Activated T-helper 17 cell treated with anti-CD3 and anti-CD28 coated beads, Interleukin-2, amount 50 U/mL, for 72 hours (primary cell): ENCODE measurements around the gene PPP1R3C. TPM values are rescaled to one million over a fixed set of nuclear protein-coding genes. Genes with fewer than 3 reads are reported as not detected.

ENCODE experiments used
- ATAC-seq: fragments of 150-1000 bp; cut with Tn5 transposase; replicated peaks from 2 replicates; pipeline ENCODE4 v1.10.0; 2021; ENCODE audit warnings: mild to moderate bottlenecking, moderate library complexity
- H3K27ac Mint-ChIP-seq: one replicate; pipeline ENCODE4 v1.8.0; 2022; ENCODE audit warnings: mixed read lengths
- H3K27me3 Mint-ChIP-seq: one replicate; pipeline ENCODE4 v1.8.0; 2022; ENCODE audit warnings: mixed read lengths
- H3K36me3 Mint-ChIP-seq: one replicate; pipeline ENCODE4 v1.8.0; 2022; ENCODE audit warnings: low read depth, mild to moderate bottlenecking, mixed read lengths
- H3K4me1 Mint-ChIP-seq: one replicate; pipeline ENCODE4 v1.8.0; 2022; ENCODE audit warnings: mixed read lengths
- H3K4me3 Mint-ChIP-seq: one replicate; pipeline ENCODE4 v1.8.0; 2022; ENCODE audit warnings: mild to moderate bottlenecking, mixed read lengths
- H3K9me3 Mint-ChIP-seq: one replicate; pipeline ENCODE4 v1.8.0; 2022; ENCODE audit warnings: mixed read lengths
- total RNA-seq, 2 donors: library from RNA; stranded (reverse); gene quantifications; one replicate each; pipeline ENCODE4 v1.2.3, GENCODE V29; 2022

PPP1R3C gene
- under 1 TPM in 1 of 2 donors, not detected in 1; 0.64 TPM for total RNA-seq

- no peaks in the 10 kb centered on the region for H3K9me3 Mint-ChIP-seq
- peak; percentile 96 for ATAC-seq
- no peaks in the 10 kb centered on the region for H3K4me1 Mint-ChIP-seq
- H3K27ac Mint-ChIP-seq: no peak within 1 kb of the TSS
- H3K4me3 Mint-ChIP-seq: peak within 1 kb of the TSS; percentile 74
- peaks cover 56% of the 10 kb centered on the region for H3K27me3 Mint-ChIP-seq
- H3K36me3 Mint-ChIP-seq: no peaks in the 10 kb centered on the region
Measured at GRCh38 chr10:91632671-91633550, at the start of gene PPP1R3C. Gene PPP1R3C, minus strand, starts transcription at chr10:91633071. Its CDS starts 102 bp downstream, at chr10:91632969.

DNA sequence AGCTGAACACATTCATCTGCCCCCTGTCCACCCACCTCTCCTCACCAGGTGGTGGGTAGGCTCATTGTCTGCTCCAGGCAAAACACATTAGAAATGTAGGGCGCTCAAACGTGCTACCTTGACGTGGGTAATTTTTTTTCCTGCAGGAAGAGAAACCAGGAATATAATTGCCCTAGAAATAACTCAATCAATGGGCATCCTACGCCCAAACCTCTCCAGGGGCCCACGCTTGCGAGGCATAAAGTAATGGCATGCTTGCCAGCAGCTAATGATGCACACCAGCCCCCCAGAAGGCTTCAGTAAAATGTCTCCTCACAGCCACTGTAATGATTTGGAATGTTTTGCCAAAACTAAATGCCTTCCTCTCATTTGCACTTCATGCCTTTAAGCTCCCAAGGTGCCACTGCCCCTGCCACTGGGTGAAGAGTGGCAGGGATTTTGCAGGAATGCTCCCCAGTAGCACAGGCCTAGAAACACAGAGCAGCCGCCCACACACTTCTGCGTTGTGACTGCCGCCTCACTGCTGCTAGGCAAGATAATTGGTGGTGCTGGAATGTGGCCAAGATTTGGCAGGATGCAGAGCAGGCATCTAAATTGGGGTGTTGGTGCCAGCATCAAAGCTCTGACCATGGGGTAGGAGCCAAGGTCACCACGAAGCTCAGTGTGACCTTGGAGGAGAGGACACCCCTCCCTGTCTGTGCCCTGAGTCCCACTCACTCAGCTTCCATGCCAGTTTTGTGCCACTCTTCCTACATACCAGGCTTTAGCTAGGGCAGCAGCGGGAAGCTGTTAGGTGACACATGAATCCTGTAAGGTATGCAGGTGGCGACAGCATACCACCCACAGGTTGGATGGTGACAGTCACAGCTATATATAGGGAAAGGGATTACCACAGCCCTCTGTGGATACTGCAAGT is 48.7 kb upstream of the PPP1R3C start:
- H3K27me3 Mint-ChIP-seq: no peaks in the 10 kb centered on the region
- ATAC-seq: no peak
- H3K4me3 Mint-ChIP-seq: no peak overlapping the region
- no peaks in the 10 kb centered on the region for H3K9me3 Mint-ChIP-seq
- H3K36me3 Mint-ChIP-seq: no peaks in the 10 kb centered on the region
- H3K4me1 Mint-ChIP-seq: peaks cover 8% of the 10 kb centered on the region
- H3K27ac Mint-ChIP-seq: no peak overlapping the region

GRCh38 chr10:91680487-91680886 is 47.6 kb upstream of the PPP1R3C start:
- no peaks in the 10 kb centered on the region for H3K9me3 Mint-ChIP-seq
- H3K36me3 Mint-ChIP-seq: no peaks in the 10 kb centered on the region
- peaks cover 8% of the 10 kb centered on the region for H3K4me1 Mint-ChIP-seq
- H3K27me3 Mint-ChIP-seq: no peaks in the 10 kb centered on the region
- H3K27ac Mint-ChIP-seq: no peak overlapping the region
- no peak for ATAC-seq
- H3K4me3 Mint-ChIP-seq: no peak overlapping the region

DNA sequence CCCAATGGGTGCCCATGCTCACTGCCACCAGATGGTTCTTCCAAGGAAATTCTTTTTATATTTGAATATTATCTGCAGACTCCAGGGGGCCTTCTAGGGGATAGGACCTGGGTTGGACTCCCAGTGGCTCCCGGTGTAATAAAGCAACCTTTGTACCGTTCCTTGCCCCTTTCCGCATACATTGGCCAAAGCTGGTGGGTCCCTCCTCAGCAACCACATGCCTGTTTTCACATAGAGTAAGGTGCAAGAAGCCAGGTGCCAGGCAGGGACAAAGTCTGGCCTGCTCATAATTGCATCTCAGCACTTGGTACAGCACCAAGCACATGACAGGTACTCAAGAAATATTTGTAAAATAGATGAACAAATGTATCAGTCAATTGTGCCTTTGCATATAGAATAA is 46.4 kb upstream of the PPP1R3C start:
- no peak overlapping the region for H3K4me3 Mint-ChIP-seq
- ATAC-seq: no peak
- H3K36me3 Mint-ChIP-seq: no peaks in the 10 kb centered on the region
- H3K9me3 Mint-ChIP-seq: no peaks in the 10 kb centered on the region
- no peaks in the 10 kb centered on the region for H3K27me3 Mint-ChIP-seq
- no peak overlapping the region for H3K27ac Mint-ChIP-seq
- peaks cover 6% of the 10 kb centered on the region for H3K4me1 Mint-ChIP-seq

DNA sequence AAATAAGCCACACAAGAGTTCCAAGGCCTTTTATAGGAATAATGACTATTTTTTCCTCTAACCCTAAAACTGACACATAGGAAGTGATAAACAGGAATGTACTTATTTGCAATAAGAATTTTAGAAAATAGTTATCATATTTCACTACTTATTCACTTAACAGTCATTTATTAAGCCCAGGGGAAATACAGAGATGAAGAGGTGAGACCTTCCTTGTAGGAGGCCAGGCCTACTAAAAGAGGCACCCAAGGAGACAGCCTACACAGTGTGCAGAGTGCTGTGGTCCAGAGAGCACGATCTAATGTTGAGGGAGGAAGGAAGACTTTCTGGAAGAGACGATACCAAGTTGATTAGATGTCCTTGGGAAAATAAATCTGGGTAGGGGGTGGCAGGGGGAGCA is 45.0 kb upstream of the PPP1R3C start:
- Mint-ChIP-seq H3K36me3 (no peaks in the 10 kb centered on the region), H3K9me3 (no peaks in the 10 kb centered on the region), H3K4me1 (no peaks in the 10 kb centered on the region), H3K4me3 (no peak overlapping the region), H3K27ac (no peak overlapping the region), H3K27me3 (no peaks in the 10 kb centered on the region)
- ATAC-seq: no peak

DNA sequence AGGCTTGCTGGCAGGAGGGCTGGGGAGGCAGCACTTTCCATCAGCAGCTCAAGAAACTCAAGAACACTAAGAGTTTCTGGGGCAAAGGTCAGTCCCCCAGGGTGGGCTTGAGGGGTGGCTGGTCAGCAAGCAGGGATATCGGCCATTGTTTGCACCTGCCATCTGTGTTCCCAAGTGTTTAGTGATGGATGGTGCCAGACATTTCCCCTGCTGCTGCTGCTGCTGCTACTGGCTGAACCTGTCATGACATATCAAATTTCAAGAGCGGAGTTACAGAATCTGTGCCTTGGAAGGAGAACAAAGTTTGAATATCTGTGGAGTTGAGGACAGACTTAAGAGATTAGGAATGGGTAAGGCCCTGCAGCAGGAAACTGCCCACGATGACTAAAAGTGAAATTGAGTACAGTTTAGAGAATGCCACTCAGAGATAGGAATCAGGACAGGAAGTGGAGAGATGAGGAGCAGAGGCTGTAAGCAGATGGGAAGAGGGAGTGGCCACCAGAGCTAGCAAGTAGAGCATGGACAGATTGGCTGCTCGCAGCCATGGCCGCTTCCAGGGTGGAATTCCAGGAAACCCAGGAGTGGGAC is 39.2 kb upstream of the PPP1R3C start:
- ATAC-seq: peak; percentile 66

GRCh38 chr10:91668913-91669312 is 36.0 kb upstream of the PPP1R3C start:
- Mint-ChIP-seq H3K9me3 (no peaks in the 10 kb centered on the region), H3K27ac (no peak overlapping the region), H3K27me3 (peaks cover 9% of the 10 kb centered on the region), H3K4me1 (peaks cover 5% of the 10 kb centered on the region), H3K4me3 (no peak overlapping the region), H3K36me3 (no peaks in the 10 kb centered on the region)
- ATAC-seq: no peak

More for the DNA sequence above, 39.2 kb upstream of the PPP1R3C start:
- H3K36me3 Mint-ChIP-seq: no peaks in the 10 kb centered on the region
- peak overlapping the region; percentile 39 for H3K27ac Mint-ChIP-seq
- H3K9me3 Mint-ChIP-seq: no peaks in the 10 kb centered on the region
- peaks cover 5% of the 10 kb centered on the region for H3K4me1 Mint-ChIP-seq
- peaks cover 9% of the 10 kb centered on the region for H3K27me3 Mint-ChIP-seq
- H3K4me3 Mint-ChIP-seq: no peak overlapping the region

GRCh38 chr10:91665842-91666241 is 33.0 kb upstream of the PPP1R3C start:
- Mint-ChIP-seq H3K27ac (no peak overlapping the region), H3K9me3 (no peaks in the 10 kb centered on the region), H3K27me3 (peaks cover 21% of the 10 kb centered on the region), H3K4me1 (no peaks in the 10 kb centered on the region), H3K4me3 (no peak overlapping the region), H3K36me3 (no peaks in the 10 kb centered on the region)
- no peak for ATAC-seq

DNA sequence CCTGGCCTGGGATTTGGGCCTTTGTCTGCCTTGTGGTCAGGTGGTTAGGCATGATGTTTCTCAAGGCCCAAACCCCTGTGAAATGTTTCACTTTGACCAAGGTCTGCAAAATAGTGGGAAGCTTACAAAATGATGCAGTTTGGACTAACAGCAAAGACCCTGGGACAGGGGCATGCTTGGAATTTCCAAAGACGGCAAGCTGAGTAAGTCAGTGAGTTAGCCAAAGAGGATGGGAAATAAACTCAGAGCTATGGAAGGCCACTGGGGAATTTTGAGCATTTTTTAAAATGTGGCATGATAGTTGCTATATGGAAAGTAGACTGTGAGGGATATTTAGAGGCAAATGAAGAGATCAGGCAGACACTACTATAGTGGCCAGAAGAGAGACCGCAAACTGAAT is 31.6 kb upstream of the PPP1R3C start:
- no peak for ATAC-seq
- H3K27me3 Mint-ChIP-seq: peaks cover 26% of the 10 kb centered on the region
- H3K36me3 Mint-ChIP-seq: no peaks in the 10 kb centered on the region
- H3K4me3 Mint-ChIP-seq: no peak overlapping the region
- no peaks in the 10 kb centered on the region for H3K4me1 Mint-ChIP-seq
- H3K27ac Mint-ChIP-seq: no peak overlapping the region
- H3K9me3 Mint-ChIP-seq: no peaks in the 10 kb centered on the region

GRCh38 chr10:91662993-91663392 is 30.1 kb upstream of the PPP1R3C start:
- H3K4me1 Mint-ChIP-seq: no peaks in the 10 kb centered on the region
- H3K36me3 Mint-ChIP-seq: no peaks in the 10 kb centered on the region
- H3K27ac Mint-ChIP-seq: no peak overlapping the region
- no peaks in the 10 kb centered on the region for H3K9me3 Mint-ChIP-seq
- H3K27me3 Mint-ChIP-seq: peaks cover 28% of the 10 kb centered on the region
- ATAC-seq: no peak
- no peak overlapping the region for H3K4me3 Mint-ChIP-seq

- ATAC-seq: no peak
- Mint-ChIP-seq H3K9me3 (no peaks in the 10 kb centered on the region), H3K4me1 (no peaks in the 10 kb centered on the region), H3K27me3 (peaks cover 9% of the 10 kb centered on the region), H3K36me3 (no peaks in the 10 kb centered on the region), H3K4me3 (no peak overlapping the region), H3K27ac (no peak overlapping the region)
Measured at GRCh38 chr10:91653219-91653870, 20.5 kb upstream of the PPP1R3C start.

GRCh38 chr10:91652364-91652763 is 19.5 kb upstream of the PPP1R3C start:
- Mint-ChIP-seq H3K27me3 (peaks cover 6% of the 10 kb centered on the region), H3K36me3 (no peaks in the 10 kb centered on the region), H3K9me3 (no peaks in the 10 kb centered on the region), H3K4me1 (no peaks in the 10 kb centered on the region), H3K27ac (no peak overlapping the region), H3K4me3 (no peak overlapping the region)
- ATAC-seq: no peak

DNA sequence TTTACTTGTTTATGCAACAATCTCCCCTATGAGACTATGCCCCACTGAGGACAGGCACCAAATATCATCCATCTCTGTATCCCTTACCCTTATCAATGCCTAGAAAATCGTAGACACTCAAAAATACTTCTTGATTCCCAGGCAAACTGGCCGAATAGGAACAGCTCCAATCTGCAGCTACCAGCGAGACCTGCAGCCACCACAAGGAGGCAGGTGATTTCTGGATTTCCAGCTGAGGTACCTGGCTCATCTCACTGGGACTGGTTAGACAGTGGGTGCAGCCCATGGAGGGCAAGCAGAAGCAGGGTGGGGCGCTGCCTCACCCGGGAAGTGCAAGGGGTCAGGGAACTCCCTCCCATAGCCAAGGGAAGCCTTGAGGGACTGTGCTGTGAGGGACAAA is 10.8 kb upstream of the PPP1R3C start:
- no peaks in the 10 kb centered on the region for H3K9me3 Mint-ChIP-seq
- no peak for ATAC-seq
- H3K36me3 Mint-ChIP-seq: no peaks in the 10 kb centered on the region
- no peak overlapping the region for H3K4me3 Mint-ChIP-seq
- no peak overlapping the region for H3K27ac Mint-ChIP-seq
- H3K27me3 Mint-ChIP-seq: peaks cover 39% of the 10 kb centered on the region
- no peaks in the 10 kb centered on the region for H3K4me1 Mint-ChIP-seq
